GM12874 (cell line): ENCODE data around the gene CCDC80.

Experiments
- TF ChIP-seq, protein P1 (sequence below): IDR thresholded peaks from 2 replicates; pipeline ENCODE4 v1.5.1; 2011; ENCODE audit warnings: low read depth, mild to moderate bottlenecking, control low read depth, low read length, moderate library complexity; ENCODE audit not compliant: insufficient read depth

Gene CCDC80

GRCh38 chr3:112611752-112612515 is 29.0 kb downstream of the CCDC80 start:
- TF ChIP-seq, protein P1, sequence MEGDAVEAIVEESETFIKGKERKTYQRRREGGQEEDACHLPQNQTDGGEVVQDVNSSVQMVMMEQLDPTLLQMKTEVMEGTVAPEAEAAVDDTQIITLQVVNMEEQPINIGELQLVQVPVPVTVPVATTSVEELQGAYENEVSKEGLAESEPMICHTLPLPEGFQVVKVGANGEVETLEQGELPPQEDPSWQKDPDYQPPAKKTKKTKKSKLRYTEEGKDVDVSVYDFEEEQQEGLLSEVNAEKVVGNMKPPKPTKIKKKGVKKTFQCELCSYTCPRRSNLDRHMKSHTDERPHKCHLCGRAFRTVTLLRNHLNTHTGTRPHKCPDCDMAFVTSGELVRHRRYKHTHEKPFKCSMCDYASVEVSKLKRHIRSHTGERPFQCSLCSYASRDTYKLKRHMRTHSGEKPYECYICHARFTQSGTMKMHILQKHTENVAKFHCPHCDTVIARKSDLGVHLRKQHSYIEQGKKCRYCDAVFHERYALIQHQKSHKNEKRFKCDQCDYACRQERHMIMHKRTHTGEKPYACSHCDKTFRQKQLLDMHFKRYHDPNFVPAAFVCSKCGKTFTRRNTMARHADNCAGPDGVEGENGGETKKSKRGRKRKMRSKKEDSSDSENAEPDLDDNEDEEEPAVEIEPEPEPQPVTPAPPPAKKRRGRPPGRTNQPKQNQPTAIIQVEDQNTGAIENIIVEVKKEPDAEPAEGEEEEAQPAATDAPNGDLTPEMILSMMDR = no peak

- TF ChIP-seq, protein P1 = no peak
These were observed 30.8 kb downstream of the CCDC80 start for GRCh38 chr3:112610121-112610520.

GRCh38 chr3:112607863-112608262 is 33.1 kb downstream of the CCDC80 start:
- TF ChIP-seq, protein P1 = no peak

DNA sequence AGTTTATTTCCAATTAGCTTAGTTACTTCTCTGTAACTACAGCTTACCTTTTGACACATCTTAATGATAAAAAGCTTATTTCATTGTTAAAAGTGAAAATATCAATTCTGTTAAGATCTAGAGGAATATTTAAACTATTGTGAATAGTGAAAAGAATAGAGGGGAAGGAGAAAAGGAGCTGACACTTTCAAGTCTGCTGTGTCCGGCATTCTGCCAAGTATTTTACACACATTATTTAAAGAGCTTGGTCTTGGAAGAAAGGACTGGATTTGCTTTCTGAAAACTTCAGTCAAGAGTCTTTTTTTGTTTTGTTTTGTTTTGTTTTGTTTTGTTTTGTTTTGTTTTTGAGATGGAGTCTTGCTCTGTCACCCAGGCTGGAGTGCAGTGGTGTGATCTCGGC is 34.8 kb downstream of the CCDC80 start:
- TF ChIP-seq, protein P1 = no peak

DNA sequence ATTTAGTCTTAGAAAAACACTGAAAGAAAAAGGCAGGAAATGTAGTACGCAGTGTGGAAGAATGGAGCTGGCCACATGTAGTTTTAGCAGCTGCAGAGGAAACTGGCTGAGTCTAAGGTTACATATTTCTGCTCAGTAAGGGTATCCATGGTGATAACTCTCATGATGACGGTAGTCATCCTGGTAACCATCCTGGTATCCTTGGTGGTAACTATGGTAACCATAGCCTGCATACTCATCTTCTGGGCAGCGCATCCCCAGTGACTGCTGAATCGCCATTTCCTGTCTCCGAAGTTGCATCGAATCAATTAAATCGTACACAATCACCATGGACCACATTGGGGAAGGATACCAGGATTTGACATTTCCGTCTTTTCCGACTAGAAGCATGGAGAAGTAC is 35.7 kb downstream of the CCDC80 start:
- TF ChIP-seq, protein P1 = no peak

- TF ChIP-seq, protein P1 = no peak
These were observed 36.4 kb downstream of the CCDC80 start for GRCh38 chr3:112604536-112604935.

DNA sequence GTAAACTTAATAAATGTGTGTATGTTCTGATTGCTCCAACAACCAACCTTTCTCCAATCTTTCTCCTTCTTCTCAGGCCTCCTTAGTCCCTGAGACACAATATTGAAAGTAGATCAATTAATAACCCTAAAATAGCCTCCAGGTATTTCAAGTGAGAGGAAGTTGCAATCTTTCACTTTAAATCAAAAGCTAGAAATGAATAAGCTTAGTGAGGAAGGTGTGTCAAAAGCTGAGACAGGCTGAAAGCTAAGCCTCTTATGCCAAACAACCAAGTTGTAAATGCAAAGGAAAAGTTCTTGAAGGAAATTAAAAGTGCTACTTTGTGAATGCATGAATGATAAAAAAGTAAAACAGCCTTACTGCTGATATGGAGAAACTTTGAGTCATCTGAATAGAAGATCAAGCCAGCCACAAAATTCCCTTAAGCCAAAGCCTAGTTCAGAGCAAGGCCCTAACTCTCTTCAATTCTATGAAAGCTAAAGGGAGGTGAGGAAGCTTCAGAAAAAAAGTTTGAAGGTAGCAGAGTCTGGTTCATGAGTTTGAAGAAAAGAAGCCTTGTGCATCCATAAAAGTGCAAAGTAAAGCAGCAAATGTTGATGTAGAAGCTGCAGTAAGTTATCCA is 38.6 kb downstream of the CCDC80 start:
- TF ChIP-seq, protein P1 = no peak
